SK-N-SH (cell line): Measurements from ENCODE around the gene ABLIM1. TPM values are rescaled to one million over a fixed set of nuclear protein-coding genes. Genes with fewer than 3 reads are reported as not detected.

Source experiments
- CTCF ChIA-PET: fragments of 300-600, 350-600 bp; formaldehyde crosslinking; extraction: SDS; loops from one replicate; lab custom pipeline; 2021; lab: Yijun Ruan, JAX
- POLR2A ChIA-PET: fragments of 350-600 bp; sonication (Branson Sonifier 250); formaldehyde crosslinking; extraction: SDS; loops from one replicate; lab custom pipeline; 2020; ENCODE audit warnings: antibody characterized with exemption, inconsistent platforms; lab: Yijun Ruan, JAX
- DNase-seq: peaks from one replicate; pipeline ENCODE4 v3.0.0; 2012
- H2AFZ ChIP-seq: fragments of 200-600 bp; sonication (generic); 2 replicates; pipeline ENCODE4 v1.8.1; 2016; ENCODE audit warnings: antibody characterized with exemption, mild to moderate bottlenecking, low read depth
- H3F3A ChIP-seq: fragments of 200-600 bp; sonication (generic); replicated peaks from 2 replicates; pipeline ENCODE3; 2016; ENCODE audit warnings: antibody characterized with exemption, mild to moderate bottlenecking; ENCODE audit not compliant: insufficient read depth
- H3K27ac ChIP-seq, 2 experiments: fragments of 200-500 bp in 1 of 2; fragments of 200-600 bp in 1 of 2; sonication (Bioruptor generic) in 1 of 2; sonication (generic), shearing (Covaris generic) in 1 of 2; 2 replicates each; pipeline versions ENCODE4 v1.5.1 to v1.6.1; 2014 to 2016; ENCODE audit warnings: low read depth in 2 of 2, inconsistent platforms in 1 of 2, low read length in 1 of 2, mild to moderate bottlenecking in 1 of 2, mixed read lengths in 1 of 2
- H3K27me3 ChIP-seq: fragments of 200-600 bp; sonication (generic), shearing (Covaris generic); 2 replicates; pipeline ENCODE4 v1.6.1; 2016; ENCODE audit warnings: mixed run types; ENCODE audit not compliant: insufficient read depth
- H3K36me3 ChIP-seq, 2 experiments: fragments of 200-500 bp in 1 of 2; fragments of 200-600 bp in 1 of 2; sonication (Bioruptor generic) in 1 of 2; sonication (generic) in 1 of 2; replicated peaks in 1 of 2; 2 replicates each; pipeline versions ENCODE3 to v1.5.1; 2014 to 2016; ENCODE audit warnings: low read length in 1 of 2, mild to moderate bottlenecking in 1 of 2; ENCODE audit not compliant: insufficient read depth in 2 of 2, control insufficient read depth in 1 of 2
- H3K4me1 ChIP-seq, 2 experiments: fragments of 200-500 bp in 1 of 2; fragments of 200-600 bp in 1 of 2; sonication (Bioruptor generic) in 1 of 2; sonication (generic), shearing (Covaris generic) in 1 of 2; 2 replicates each; pipeline versions ENCODE4 v1.5.1 to v1.6.1; 2014 to 2016; ENCODE audit warnings: low read depth in 1 of 2, low read length in 1 of 2, mixed run types in 1 of 2; ENCODE audit not compliant: insufficient read depth in 2 of 2, control insufficient read depth in 1 of 2
- H3K4me2 ChIP-seq: fragments of 200-600 bp; sonication (generic), shearing (Covaris generic); 2 replicates; pipeline ENCODE4 v1.6.1; 2017; ENCODE audit warnings: mixed run types
- H3K4me3 ChIP-seq, 2 experiments: fragments of 200-500 bp in 1 of 2; fragments of 200-600 bp in 1 of 2; sonication (Bioruptor generic) in 1 of 2; sonication (generic), shearing (Covaris generic) in 1 of 2; 2 replicates each; pipeline versions ENCODE4 v1.5.1 to v1.8.1; 2014 to 2016; ENCODE audit warnings: low read depth in 2 of 2, inconsistent platforms in 1 of 2, low read length in 1 of 2, mild to moderate bottlenecking in 1 of 2, mixed read lengths in 1 of 2, moderate library complexity in 1 of 2
- H3K79me2 ChIP-seq: fragments of 200-600 bp; sonication (generic); 2 replicates; pipeline ENCODE4 v1.8.1; 2017; ENCODE audit warnings: mild to moderate bottlenecking; ENCODE audit not compliant: insufficient read depth
- H3K9ac ChIP-seq: fragments of 200-600 bp; sonication (generic); 2 replicates; pipeline ENCODE4 v1.6.1; 2017; ENCODE audit warnings: mixed run types
- H3K9me2 ChIP-seq: fragments of 200-600 bp; sonication (generic); 2 replicates; pipeline ENCODE4 v1.6.1; 2017; ENCODE audit warnings: mixed run types
- H3K9me3 ChIP-seq: fragments of 200-600 bp; sonication (generic); 2 replicates; pipeline ENCODE4 v1.6.1; 2017; ENCODE audit warnings: mixed run types, mild to moderate bottlenecking, moderate library complexity
- H4K20me1 ChIP-seq: fragments of 200-600 bp; sonication (generic); 2 replicates; pipeline ENCODE4 v1.6.1; 2017; ENCODE audit warnings: mild to moderate bottlenecking, mixed run types; ENCODE audit not compliant: insufficient read depth
- CHD2 ChIP-seq: fragments of 150-350 bp; IDR thresholded peaks from 2 replicates; pipeline ENCODE4 v1.6.1; 2018; ENCODE audit warnings: low read length; ENCODE audit not compliant: partially characterized antibody
- ELF1 ChIP-seq: IDR thresholded peaks from 2 replicates; pipeline ENCODE4 v1.4.0; 2012
- EP300 ChIP-seq, 2 experiments: IDR thresholded peaks; 2 replicates each; pipeline versions ENCODE4 v1.4.0 to v1.6.1; 2012; ENCODE audit warnings: borderline replicate concordance in 1 of 2, low read depth in 1 of 2, low read length in 1 of 2
- EZH2phosphoT487 ChIP-seq: fragments of 200-600 bp; sonication (generic); IDR thresholded peaks from 2 replicates; pipeline ENCODE4 v1.6.1; 2017; ENCODE audit warnings: low read depth, mixed run types, mild to moderate bottlenecking, antibody characterized with exemption, moderate library complexity, borderline replicate concordance
- FOSL2 ChIP-seq: IDR thresholded peaks from 2 replicates; pipeline ENCODE4 v1.4.0; 2012; ENCODE audit warnings: low read depth, mild to moderate bottlenecking, moderate library complexity, borderline replicate concordance
- GABPA ChIP-seq: IDR thresholded peaks from 2 replicates; pipeline ENCODE4 v1.4.0; 2012; ENCODE audit warnings: low read depth, mild to moderate bottlenecking
- GATA2 ChIP-seq: sonication (generic); formaldehyde crosslinking; IDR thresholded peaks from 2 replicates; pipeline ENCODE4 v1.5.0; 2020; ENCODE audit warnings: mild to moderate bottlenecking, missing genetic modification reagents
- MEF2A ChIP-seq: IDR thresholded peaks from 2 replicates; pipeline ENCODE4 v1.4.0; 2012; ENCODE audit warnings: low read depth, borderline replicate concordance
- MXI1 ChIP-seq: IDR thresholded peaks from 2 replicates; pipeline ENCODE4 v1.6.1; 2012; ENCODE audit warnings: mild to moderate bottlenecking, low read depth, low read length, improper control_type of control experiment
- NFIC ChIP-seq: IDR thresholded peaks from 2 replicates; pipeline ENCODE4 v1.4.0; 2012; ENCODE audit warnings: borderline replicate concordance
- RCOR1 ChIP-seq: fragments of 150-350 bp; IDR thresholded peaks from 2 replicates; pipeline ENCODE4 v1.6.1; 2017; ENCODE audit warnings: antibody characterized with exemption, low read length
- SIN3A ChIP-seq: IDR thresholded peaks from 2 replicates; pipeline ENCODE4 v1.6.1; 2012; ENCODE audit warnings: low read depth, mild to moderate bottlenecking, low read length, moderate library complexity, borderline replicate concordance
- TCF12 ChIP-seq: IDR thresholded peaks from 2 replicates; pipeline ENCODE4 v1.4.0; 2012
- WGBS: methylation state at CpG from one replicate; pipeline ENCODE4 v1.1.6; 2017; ENCODE audit warnings: low lambda C conversion rate; 5-methylcytosine and 5-hydroxymethylcytosine counted together
- polyA plus RNA-seq, 3 experiments: library from polyadenylated mRNA; depleted of rRNA; stranded (reverse); fragments of >200 nt; gene quantifications; 2 replicates each; pipeline ENCODE4 v1.2.3, GENCODE V29; 2012
- TF ChIP-seq, protein P1 (sequence below): fragments of 150-350 bp; IDR thresholded peaks from 2 replicates; pipeline ENCODE4 v1.6.1; 2016; ENCODE audit warnings: mild to moderate bottlenecking, low read depth, low read length
- TF ChIP-seq, protein P2 (sequence below): IDR thresholded peaks from 2 replicates; pipeline ENCODE4 v1.4.0; 2012; ENCODE audit warnings: low read depth, borderline replicate concordance
- TF ChIP-seq, protein P3 (sequence below): IDR thresholded peaks from 2 replicates; pipeline ENCODE4; 2012

ABLIM1 gene
- polyA plus RNA-seq, 1 of the 3 experiments (the other 2 are of a cell fraction), result 16.1 TPM

DNA sequence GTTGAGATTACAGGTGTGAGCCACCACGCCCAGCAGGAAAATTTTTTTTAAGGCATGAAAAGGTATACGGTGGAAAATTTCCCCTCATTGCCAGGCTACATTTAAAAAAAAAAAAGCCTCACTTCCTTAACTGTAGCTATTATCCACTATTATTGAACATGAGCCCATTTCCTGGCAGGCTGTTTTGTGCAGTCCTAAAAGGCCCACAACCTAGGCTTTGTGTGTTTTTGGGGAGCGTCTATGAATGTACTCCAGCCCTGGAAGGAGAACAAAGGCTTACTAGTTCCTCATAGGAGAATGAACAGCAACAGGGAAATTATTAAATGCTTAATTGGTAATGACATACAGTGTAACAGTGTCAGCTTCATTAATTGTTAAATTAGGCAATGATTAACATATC is 111.0 kb downstream of the ABLIM1 start:
- H3K4me2 ChIP-seq, result no peak overlapping the region
- no peaks in the 10 kb centered on the region for H3K9me3 ChIP-seq
- 98% methylated on average over 3 of the region's 3 CpGs for WGBS
- no peak overlapping the region for H3K27ac ChIP-seq
- H3K9ac ChIP-seq, result no peak overlapping the region
- DNase-seq, result no peak
- POLR2A ChIA-PET, result no interaction called here
- H3K4me3 ChIP-seq, result no peak overlapping the region
- TF ChIP-seq, protein P1, sequence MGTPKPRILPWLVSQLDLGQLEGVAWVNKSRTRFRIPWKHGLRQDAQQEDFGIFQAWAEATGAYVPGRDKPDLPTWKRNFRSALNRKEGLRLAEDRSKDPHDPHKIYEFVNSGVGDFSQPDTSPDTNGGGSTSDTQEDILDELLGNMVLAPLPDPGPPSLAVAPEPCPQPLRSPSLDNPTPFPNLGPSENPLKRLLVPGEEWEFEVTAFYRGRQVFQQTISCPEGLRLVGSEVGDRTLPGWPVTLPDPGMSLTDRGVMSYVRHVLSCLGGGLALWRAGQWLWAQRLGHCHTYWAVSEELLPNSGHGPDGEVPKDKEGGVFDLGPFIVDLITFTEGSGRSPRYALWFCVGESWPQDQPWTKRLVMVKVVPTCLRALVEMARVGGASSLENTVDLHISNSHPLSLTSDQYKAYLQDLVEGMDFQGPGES, result no peak
- no peak for TF ChIP-seq EP300 (IDR thresholded peaks at IDR 0.05; ENCODE audit: borderline replicate concordance in 1 of 2, low read depth in 1 of 2, low read length in 1 of 2)
- TF ChIP-seq FOSL2, result no peak
- TF ChIP-seq GATA2 (CRISPR knock-in tag), result no peak
- no peak for TF ChIP-seq EZH2phosphoT487
- TF ChIP-seq, all 33 proteins: peak for 0
- no peaks in the 10 kb centered on the region for H3K36me3 ChIP-seq
- no peaks in the 10 kb centered on the region for H3K27me3 ChIP-seq
- CTCF ChIA-PET, result interaction anchor here (1.5 to 6.2 kb wide), 3 partner anchors 70 to 243 kb away, joined by 8 to 34 read pairs (median 18); no protein-coding TSS in a partner anchor
- no peaks in the 10 kb centered on the region for H3K79me2 ChIP-seq
- no peaks in the 10 kb centered on the region for H3F3A ChIP-seq
- no peak overlapping the region for H2AFZ ChIP-seq
- H3K9me2 ChIP-seq, result no peaks in the 10 kb centered on the region
- H4K20me1 ChIP-seq, result no peaks in the 10 kb centered on the region
- peaks cover 6 to 11% of the 10 kb centered on the region in 2 experiments; a peak in 2 of 4 replicates for H3K4me1 ChIP-seq

DNA sequence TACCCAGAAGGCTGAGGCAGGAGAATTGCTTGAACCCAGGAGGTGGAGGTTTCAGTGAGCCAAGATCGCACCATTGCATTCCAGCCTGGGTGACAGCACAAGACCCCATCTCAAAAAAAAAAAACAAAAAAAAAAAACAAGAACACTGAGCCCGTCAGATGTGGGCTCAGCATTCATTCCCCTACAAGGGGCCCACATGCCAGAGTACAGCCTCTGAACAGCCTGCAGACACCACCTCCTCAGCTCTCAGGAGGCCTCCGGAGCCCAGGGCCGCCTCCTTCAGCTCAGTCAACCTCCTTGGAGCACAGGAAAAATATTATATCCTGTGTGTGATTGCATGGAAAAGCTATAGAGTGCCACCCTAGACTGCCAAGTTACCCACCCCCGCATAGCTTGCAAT is 112.3 kb downstream of the ABLIM1 start:
- no peak for DNase-seq
- H3K4me3 ChIP-seq, result no peak overlapping the region
- H3F3A ChIP-seq, result no peaks in the 10 kb centered on the region
- no peaks in the 10 kb centered on the region for H3K79me2 ChIP-seq
- H3K9ac ChIP-seq, result no peak overlapping the region
- POLR2A ChIA-PET, result interaction anchor here (1.0 kb wide), 1 partner anchor 242 kb away, joined by 3 read pairs; no protein-coding TSS in a partner anchor
- 91% methylated on average over 4 of the region's 5 CpGs for WGBS
- peaks cover under 1% of the 10 kb centered on the region in 2 experiments; a peak in 2 of 4 replicates for H3K4me1 ChIP-seq
- no peaks in the 10 kb centered on the region for H3K27me3 ChIP-seq
- H2AFZ ChIP-seq, result no peak overlapping the region
- H4K20me1 ChIP-seq, result no peaks in the 10 kb centered on the region
- H3K36me3 ChIP-seq, result no peaks in the 10 kb centered on the region
- no peak for TF ChIP-seq NFIC
- TF ChIP-seq SIN3A, result no peak
- TF ChIP-seq GABPA, result no peak
- no peak for TF ChIP-seq RCOR1
- TF ChIP-seq TCF12, result no peak
- no peak for TF ChIP-seq ELF1
- TF ChIP-seq, protein P2, sequence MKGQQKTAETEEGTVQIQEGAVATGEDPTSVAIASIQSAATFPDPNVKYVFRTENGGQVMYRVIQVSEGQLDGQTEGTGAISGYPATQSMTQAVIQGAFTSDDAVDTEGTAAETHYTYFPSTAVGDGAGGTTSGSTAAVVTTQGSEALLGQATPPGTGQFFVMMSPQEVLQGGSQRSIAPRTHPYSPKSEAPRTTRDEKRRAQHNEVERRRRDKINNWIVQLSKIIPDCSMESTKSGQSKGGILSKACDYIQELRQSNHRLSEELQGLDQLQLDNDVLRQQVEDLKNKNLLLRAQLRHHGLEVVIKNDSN, result no peak
- TF ChIP-seq, protein P3, sequence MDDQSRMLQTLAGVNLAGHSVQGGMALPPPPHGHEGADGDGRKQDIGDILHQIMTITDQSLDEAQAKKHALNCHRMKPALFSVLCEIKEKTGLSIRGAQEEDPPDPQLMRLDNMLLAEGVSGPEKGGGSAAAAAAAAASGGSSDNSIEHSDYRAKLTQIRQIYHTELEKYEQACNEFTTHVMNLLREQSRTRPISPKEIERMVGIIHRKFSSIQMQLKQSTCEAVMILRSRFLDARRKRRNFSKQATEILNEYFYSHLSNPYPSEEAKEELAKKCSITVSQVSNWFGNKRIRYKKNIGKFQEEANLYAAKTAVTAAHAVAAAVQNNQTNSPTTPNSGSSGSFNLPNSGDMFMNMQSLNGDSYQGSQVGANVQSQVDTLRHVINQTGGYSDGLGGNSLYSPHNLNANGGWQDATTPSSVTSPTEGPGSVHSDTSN, result no peak
- no peak for TF ChIP-seq MXI1
- TF ChIP-seq CHD2, result no peak
- no peak for TF ChIP-seq MEF2A
- no peaks in the 10 kb centered on the region for H3K9me2 ChIP-seq
- no peak overlapping the region for H3K27ac ChIP-seq
- H3K4me2 ChIP-seq, result no peak overlapping the region
- CTCF ChIA-PET, result interaction anchor here (0.8 to 6.2 kb wide), 5 partner anchors 20 to 242 kb away, joined by 3 to 34 read pairs (median 4); no protein-coding TSS in a partner anchor
- no peaks in the 10 kb centered on the region for H3K9me3 ChIP-seq
